Esophagus mucosa (tissue), 1 donor: Measurements from ENCODE around the gene RADIL. TPM values are rescaled to one million over a fixed set of nuclear protein-coding genes. Genes with fewer than 3 reads are reported as not detected.

Experiments used
- ATAC-seq: fragments of 200-7000 bp; cut with Tn5 transposase; one replicate; pipeline ENCODE4 v1.9.1; 2020
- total RNA-seq: library from RNA; stranded (reverse); gene quantifications from one replicate; pipeline ENCODE4 v1.2.4, GENCODE V29; 2023
- donor health status: DM: yes; HTN: yes; CAD: no.

RADIL gene
- total RNA-seq, 1 donor from 2014 or later: 0.20 TPM

GRCh38 chr7:4851459-4852422 lies 31.8 kb downstream of the RADIL start:
- no peak for ATAC-seq

- no peak for ATAC-seq
Observed at GRCh38 chr7:4850262-4850795, 33.2 kb downstream of the RADIL start.

GRCh38 chr7:4849390-4849789 lies 34.1 kb downstream of the RADIL start:
- ATAC-seq: no peak

GRCh38 chr7:4845740-4846142 lies 37.8 kb downstream of the RADIL start:
- no peak for ATAC-seq

GRCh38 chr7:4842319-4843064 lies 41.0 kb downstream of the RADIL start:
- no peak for ATAC-seq

- ATAC-seq: no peak
Observed at GRCh38 chr7:4841836-4842235, 41.7 kb downstream of the RADIL start.

- ATAC-seq: no peak
Observed at GRCh38 chr7:4841007-4841784, 42.3 kb downstream of the RADIL start.

GRCh38 chr7:4840079-4840501 lies 43.4 kb downstream of the RADIL start:
- ATAC-seq: no peak

GRCh38 chr7:4838626-4839334 lies 44.7 kb downstream of the RADIL start:
- ATAC-seq: no peak

- no peak for ATAC-seq
Observed at GRCh38 chr7:4837803-4838625, 45.5 kb downstream of the RADIL start.

GRCh38 chr7:4837041-4837802 lies 46.3 kb downstream of the RADIL start:
- ATAC-seq: no peak

GRCh38 chr7:4836206-4836661 lies 47.3 kb downstream of the RADIL start:
- ATAC-seq: no peak

GRCh38 chr7:4835398-4836205 lies 47.9 kb downstream of the RADIL start:
- ATAC-seq: no peak

GRCh38 chr7:4834601-4835397 lies 48.7 kb downstream of the RADIL start:
- no peak for ATAC-seq

GRCh38 chr7:4833691-4834600 lies 49.6 kb downstream of the RADIL start:
- ATAC-seq: no peak

GRCh38 chr7:4833176-4833575 lies 50.3 kb downstream of the RADIL start:
- ATAC-seq: no peak

GRCh38 chr7:4832711-4833110 lies 50.8 kb downstream of the RADIL start:
- no peak for ATAC-seq
